RWPE1 (cell line): ENCODE data around the gene PCDHGB7.
"Not testable (repeated sequence)": the region's sequence is repeated elsewhere in the genome, so short reads cannot be mapped to it uniquely, and the experiment has no call there.

ENCODE experiments used
- CTCF ChIA-PET: fragments of 350-600 bp; sonication (Branson Sonifier 250); formaldehyde crosslinking; extraction: SDS; loops from one replicate; lab custom pipeline; 2021; lab: Yijun Ruan, JAX
- POLR2A ChIA-PET: fragments of 400-600 bp; formaldehyde crosslinking; extraction: SDS; loops from one replicate; lab custom pipeline; 2020; ENCODE audit warnings: antibody characterized with exemption; ENCODE audit not compliant: low non-redundant PET; lab: Yijun Ruan, JAX
- DNase-seq: peaks from one replicate; pipeline ENCODE4 v3.0.0; 2012; ENCODE audit warnings: low spot score
- H3K27ac ChIP-seq: fragments of 450-650 bp; 2 replicates; pipeline ENCODE4 v1.5.1; 2017
- CTCF ChIP-seq: fragments of 450-650 bp; conservative IDR thresholded peaks from 2 replicates; pipeline ENCODE4 v1.5.1; 2017; ENCODE audit warnings: low read depth, mild to moderate bottlenecking

Gene PCDHGB7

GRCh38 chr5:141411575-141411974, 5.9 kb upstream of the PCDHGB7 start:
- no peak for TF ChIP-seq CTCF
- ChIA-PET CTCF (interaction anchor here (3.3 kb wide), 1 partner anchor 152 kb away, joined by 11 read pairs; no protein-coding TSS in a partner anchor), POLR2A (no interaction called here)
- no peak for DNase-seq
- H3K27ac ChIP-seq = no peak overlapping the region

- POLR2A ChIA-PET = no interaction called here
- CTCF ChIA-PET = interaction anchor here (0.9 to 3.3 kb wide), 4 partner anchors 30 to 151 kb away, joined by 3 to 11 read pairs (median 4); partner anchors contain the start of genes PCDHGA7 and PCDHGB2
- TF ChIP-seq CTCF = no peak
- DNase-seq = peak; percentile 29
- H3K27ac ChIP-seq = no peak within 1 kb of the TSS
Observed at GRCh38 chr5:141412854-141413539, 4.5 kb upstream of the PCDHGB7 start, which contains the start of gene PCDHGA10. Gene PCDHGA10, plus strand, starts transcription at chr5:141412987. Its CDS starts 189 bp downstream, at chr5:141413176.

- POLR2A ChIA-PET = no interaction called here
Observed at GRCh38 chr5:141413540-141414069, 3.9 kb upstream of the PCDHGB7 start.

GRCh38 chr5:141414548-141415274, 2.8 kb upstream of the PCDHGB7 start:
- POLR2A ChIA-PET, H3K27ac ChIP-seq, DNase-seq: not testable (repeated sequence)
- CTCF ChIA-PET = interaction anchor here (0.5 to 3.3 kb wide), 2 partner anchors 23 to 149 kb away, joined by 4 to 11 read pairs; no protein-coding TSS in a partner anchor

More at GRCh38 chr5:141413540-141414069, 3.9 kb upstream of the PCDHGB7 start:
- no peak overlapping the region for H3K27ac ChIP-seq
- CTCF ChIA-PET = interaction anchor here (3.3 kb wide), 1 partner anchor 150 kb away, joined by 11 read pairs; no protein-coding TSS in a partner anchor
- TF ChIP-seq CTCF = no peak
- no peak for DNase-seq

- H3K27ac ChIP-seq, DNase-seq, POLR2A ChIA-PET: not testable (repeated sequence)
- CTCF ChIA-PET = interaction anchor here (0.6 kb wide), 1 partner anchor 152 kb away, joined by 3 read pairs; no protein-coding TSS in a partner anchor
Observed at GRCh38 chr5:141415275-141415618, 2.2 kb upstream of the PCDHGB7 start.

- TF ChIP-seq CTCF = no peak
- CTCF ChIA-PET = interaction anchor here (0.6 kb wide), 1 partner anchor 105 kb away, joined by 3 read pairs; no protein-coding TSS in a partner anchor
- DNase-seq = no peak
- H3K27ac ChIP-seq = no peak overlapping the region
- POLR2A ChIA-PET = no interaction called here
Observed at GRCh38 chr5:141419074-141419880, 1.8 kb downstream of the PCDHGB7 start.
